NCI-H1417 treated with DMSO at 0.1 percent for 48 hours (cell line): ENCODE results near the gene RBM4.
"Not testable (repeated sequence)": the region's sequence is repeated elsewhere in the genome, so short reads cannot be mapped to it uniquely, and the experiment has no call there.

ENCODE experiments used
- DNase-seq: peaks from one replicate; lab custom pipeline; 2025; lab: John Stamatoyannopoulos, UW

Gene RBM4

GRCh38 chr11:66638177-66639065 lies at the start of gene RBM4:
RBM4 (plus strand) TSS chr11:66638703; CDS start chr11:66639712, 1,009 bp downstream.
- peak; percentile 99 for DNase-seq

- not testable (repeated sequence) for DNase-seq
Measured at GRCh38 chr11:66589315-66589714, 49.2 kb upstream of the RBM4 start.

GRCh38 chr11:66589996-66590675 lies 48.4 kb upstream of the RBM4 start:
- DNase-seq: no peak

- no peak for DNase-seq
Measured at GRCh38 chr11:66591175-66591574, 47.3 kb upstream of the RBM4 start.

GRCh38 chr11:66592457-66593302 lies 45.8 kb upstream of the RBM4 start, which contains the start of the genes CCDC87 and CCS:
CCDC87 (minus strand) TSS chr11:66593063; CDS start chr11:66593015, 48 bp downstream.
CCS (plus strand) TSS chr11:66593185; CDS start chr11:66593262, 77 bp downstream.
- peak; percentile 79 for DNase-seq

- no peak for DNase-seq
Measured at GRCh38 chr11:66593303-66593635, 45.2 kb upstream of the RBM4 start.

- DNase-seq: no peak
Measured at GRCh38 chr11:66593650-66594049, 44.9 kb upstream of the RBM4 start.

- no peak for DNase-seq
Measured at GRCh38 chr11:66595245-66595904, 43.1 kb upstream of the RBM4 start.

- DNase-seq: no peak
Measured at GRCh38 chr11:66598993-66599392, 39.5 kb upstream of the RBM4 start.

- DNase-seq: no peak
Measured at GRCh38 chr11:66600219-66600618, 38.3 kb upstream of the RBM4 start.

- no peak for DNase-seq
Measured at GRCh38 chr11:66600631-66601233, 37.8 kb upstream of the RBM4 start.

GRCh38 chr11:66603072-66603471 lies 35.4 kb upstream of the RBM4 start:
- DNase-seq: no peak

- DNase-seq: no peak
Measured at GRCh38 chr11:66604155-66604554, 34.3 kb upstream of the RBM4 start.

GRCh38 chr11:66606608-66607007 lies 31.9 kb upstream of the RBM4 start:
- not testable (repeated sequence) for DNase-seq

GRCh38 chr11:66607126-66607834 lies 31.2 kb upstream of the RBM4 start:
- DNase-seq: no peak

- no peak for DNase-seq
Measured at GRCh38 chr11:66609721-66610617, 28.5 kb upstream of the RBM4 start.

- DNase-seq: no peak
Measured at GRCh38 chr11:66612458-66612857, 26.0 kb upstream of the RBM4 start.

GRCh38 chr11:66614073-66614472 lies 24.4 kb upstream of the RBM4 start:
- no peak for DNase-seq

- DNase-seq: peak; percentile 94
Measured at GRCh38 chr11:66616379-66617154, 21.9 kb upstream of the RBM4 start, which contains the start of gene RBM14. RBM14 (plus strand) TSS chr11:66616630; CDS start chr11:66616721, 91 bp downstream.
